C4-2B (cell line): Measurements from ENCODE around the gene NCK1.

ENCODE experiments used
- H3K27ac ChIP-seq: fragments of 450-650 bp; 2 replicates; pipeline ENCODE4 v1.5.1; 2017
- ZFX ChIP-seq: fragments of 450-650 bp; IDR thresholded peaks from 2 replicates; pipeline ENCODE4 v1.6.1; 2017
- TF ChIP-seq, protein P1 (sequence below): fragments of 450-650 bp; conservative IDR thresholded peaks from 2 replicates; pipeline ENCODE4 v1.5.1; 2017; ENCODE audit warnings: mild to moderate bottlenecking

Gene NCK1

DNA sequence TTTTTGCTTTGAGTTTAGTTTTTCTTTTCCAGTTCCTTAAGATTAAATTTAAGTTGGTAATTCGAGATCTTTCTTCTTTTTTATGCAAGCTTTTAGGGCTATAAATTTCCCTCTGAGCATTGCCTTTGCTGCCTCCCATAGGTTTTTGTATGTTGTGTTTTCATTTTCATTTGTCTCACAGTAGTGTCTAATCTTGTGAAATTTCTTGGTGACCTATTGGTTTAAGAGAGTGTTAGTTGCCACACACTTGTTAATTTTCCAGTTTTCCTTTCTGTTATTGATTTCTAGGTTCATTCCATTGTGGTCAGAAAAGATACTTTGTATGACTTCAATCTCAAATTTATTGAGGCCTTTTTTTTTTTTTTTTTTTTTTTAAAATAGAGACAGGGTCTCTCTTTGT lies 77.5 kb downstream of the NCK1 start:
- no peak for TF ChIP-seq ZFX
- TF ChIP-seq, protein P1, sequence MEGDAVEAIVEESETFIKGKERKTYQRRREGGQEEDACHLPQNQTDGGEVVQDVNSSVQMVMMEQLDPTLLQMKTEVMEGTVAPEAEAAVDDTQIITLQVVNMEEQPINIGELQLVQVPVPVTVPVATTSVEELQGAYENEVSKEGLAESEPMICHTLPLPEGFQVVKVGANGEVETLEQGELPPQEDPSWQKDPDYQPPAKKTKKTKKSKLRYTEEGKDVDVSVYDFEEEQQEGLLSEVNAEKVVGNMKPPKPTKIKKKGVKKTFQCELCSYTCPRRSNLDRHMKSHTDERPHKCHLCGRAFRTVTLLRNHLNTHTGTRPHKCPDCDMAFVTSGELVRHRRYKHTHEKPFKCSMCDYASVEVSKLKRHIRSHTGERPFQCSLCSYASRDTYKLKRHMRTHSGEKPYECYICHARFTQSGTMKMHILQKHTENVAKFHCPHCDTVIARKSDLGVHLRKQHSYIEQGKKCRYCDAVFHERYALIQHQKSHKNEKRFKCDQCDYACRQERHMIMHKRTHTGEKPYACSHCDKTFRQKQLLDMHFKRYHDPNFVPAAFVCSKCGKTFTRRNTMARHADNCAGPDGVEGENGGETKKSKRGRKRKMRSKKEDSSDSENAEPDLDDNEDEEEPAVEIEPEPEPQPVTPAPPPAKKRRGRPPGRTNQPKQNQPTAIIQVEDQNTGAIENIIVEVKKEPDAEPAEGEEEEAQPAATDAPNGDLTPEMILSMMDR: no peak
- no peak overlapping the region for H3K27ac ChIP-seq

DNA sequence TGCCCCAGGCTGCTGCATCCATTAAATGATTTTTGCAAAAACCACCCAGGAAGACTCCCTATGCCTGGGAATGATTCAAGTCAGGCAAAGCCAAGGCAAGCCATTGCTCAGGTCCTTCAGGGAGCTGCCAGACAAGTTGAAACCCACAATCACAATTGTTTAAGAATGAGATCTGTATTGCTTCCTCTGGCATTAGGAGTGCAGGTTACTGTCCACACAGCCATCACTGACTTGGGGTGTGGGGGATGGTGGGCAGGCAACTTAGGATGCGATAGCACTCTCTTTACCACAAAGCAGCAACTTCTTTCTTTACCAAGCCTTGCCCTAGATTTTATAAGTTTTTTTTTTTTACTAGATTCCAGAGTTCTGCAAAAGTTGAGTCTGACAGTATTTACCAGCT lies 80.8 kb downstream of the NCK1 start:
- H3K27ac ChIP-seq: no peak overlapping the region
- no peak for TF ChIP-seq ZFX
- TF ChIP-seq, protein P1: no peak

DNA sequence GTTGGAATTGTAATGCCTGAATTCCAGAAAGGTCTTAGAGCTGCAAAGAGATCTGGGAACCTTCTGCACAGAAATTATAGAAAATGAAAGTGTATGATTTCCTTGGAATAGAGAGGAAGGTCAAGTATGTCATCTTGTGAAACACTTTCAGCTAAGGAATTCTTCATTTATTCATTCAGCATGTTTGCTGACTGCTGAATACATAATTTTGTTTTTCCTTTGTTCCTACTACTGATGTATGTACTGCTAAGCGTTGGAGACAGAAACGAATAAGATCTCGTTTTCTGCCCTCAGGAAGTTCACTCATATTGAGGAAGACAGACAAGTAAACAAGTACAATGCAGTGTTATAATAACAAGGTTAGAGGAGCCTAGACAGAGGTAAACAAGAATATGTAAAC lies 81.4 kb downstream of the NCK1 start:
- no peak for TF ChIP-seq ZFX
- TF ChIP-seq, protein P1: no peak
- H3K27ac ChIP-seq: no peak overlapping the region

DNA sequence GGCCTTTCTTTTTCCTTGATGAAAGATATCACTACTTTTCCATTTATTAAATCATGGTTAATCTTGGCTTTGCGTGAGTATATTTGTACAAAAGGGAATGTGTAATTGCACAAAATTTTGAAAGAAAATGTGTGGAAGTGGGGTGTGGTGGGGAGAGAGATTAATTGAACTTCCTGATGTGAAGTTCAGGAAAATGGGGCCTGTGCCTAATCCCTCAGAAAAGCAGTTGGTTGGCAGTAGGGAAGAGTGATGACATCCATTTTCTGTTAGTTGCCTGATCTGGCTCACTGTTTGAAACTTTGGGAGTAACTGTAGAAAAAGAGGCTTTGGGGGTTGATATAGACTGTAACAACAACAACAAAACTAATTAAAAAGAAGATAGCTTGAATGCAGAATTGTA lies 85.0 kb downstream of the NCK1 start:
- TF ChIP-seq, protein P1: no peak
- no peak for TF ChIP-seq ZFX
- no peak overlapping the region for H3K27ac ChIP-seq

DNA sequence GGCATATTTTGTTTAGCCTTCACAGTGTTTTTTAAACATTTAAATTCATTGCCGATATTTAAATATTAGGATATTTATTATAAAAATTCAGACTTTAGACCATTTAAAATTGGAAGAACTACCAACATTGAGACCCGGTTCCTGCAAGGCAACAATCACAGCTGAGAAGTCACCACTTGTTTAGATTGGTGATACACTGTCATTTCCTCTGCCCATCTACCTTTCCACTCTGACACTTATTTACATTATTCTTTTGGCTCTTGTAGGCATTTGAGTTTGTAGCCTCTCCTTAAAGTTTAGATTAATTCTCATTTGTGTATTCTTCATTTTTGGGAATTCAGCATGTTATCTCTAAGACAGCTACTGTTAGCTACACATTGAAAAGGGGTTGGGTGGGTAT lies 85.5 kb downstream of the NCK1 start:
- H3K27ac ChIP-seq: no peak overlapping the region
- no peak for TF ChIP-seq ZFX
- TF ChIP-seq, protein P1: no peak

DNA sequence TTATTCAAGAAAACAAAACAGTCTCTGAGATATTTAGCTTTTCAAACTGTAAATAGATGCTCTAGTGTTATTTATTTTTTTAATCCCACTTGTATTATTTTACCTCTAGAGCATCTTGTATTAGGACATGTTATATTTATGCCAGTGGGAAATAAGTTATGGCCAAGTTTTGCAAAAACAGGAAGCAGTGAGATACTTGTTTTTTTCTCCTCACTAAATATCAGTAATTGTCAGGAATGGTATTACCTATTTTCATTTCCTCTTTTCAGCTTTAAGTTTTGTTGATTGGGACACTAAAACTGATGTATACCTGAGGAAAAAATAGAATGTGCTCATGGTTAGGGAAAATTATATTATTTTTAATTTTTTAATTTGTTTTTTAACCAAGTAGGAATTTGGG lies 87.1 kb downstream of the NCK1 start:
- TF ChIP-seq, protein P1: no peak
- no peak overlapping the region for H3K27ac ChIP-seq

DNA sequence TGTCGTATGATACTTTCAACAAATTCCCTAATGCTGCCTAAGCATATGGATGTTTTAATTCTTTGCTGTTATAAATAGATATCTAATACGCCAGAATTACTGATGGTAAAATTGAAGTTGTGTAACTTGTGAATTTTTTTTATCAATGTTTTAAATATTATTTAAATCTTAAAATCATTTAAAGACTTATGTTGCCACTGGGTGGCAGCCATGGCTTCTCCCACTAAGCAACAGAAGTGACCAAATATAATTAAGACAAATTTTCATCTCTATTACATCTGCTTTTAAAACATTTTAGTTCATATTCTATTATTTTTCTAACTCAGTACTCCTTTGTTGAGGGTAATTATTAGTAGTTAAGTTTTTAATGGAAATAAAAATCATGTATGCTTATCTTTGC lies 87.7 kb downstream of the NCK1 start:
- TF ChIP-seq, protein P1: peak; percentile 43
- no peak for TF ChIP-seq ZFX

More for the DNA sequence above, 87.7 kb downstream of the NCK1 start:
- H3K27ac ChIP-seq: no peak overlapping the region
